Measurements from ENCODE around the gene A2ML1.

GRCh38 chr12:8781381-8782127 lies 40.9 kb upstream of the A2ML1 start:
- TF ChIP-seq POLR2A (IDR thresholded peaks at IDR 0.05), result no peak
- no peak for TF ChIP-seq POLR2AphosphoS5 (IDR thresholded peaks at IDR 0.05)
- TF ChIP-seq CTCF (IDR thresholded peaks at IDR 0.05), result no peak
